Mammary epithelial cell (primary cell): ENCODE data around the gene CDH13.

Source experiments
- EZH2 ChIP-seq: IDR thresholded peaks from 2 replicates; pipeline ENCODE4 v1.6.1; 2012; ENCODE audit warnings: low read length, inconsistent platforms, borderline replicate concordance
- TF ChIP-seq, protein P1 (sequence below), 2 donors: IDR thresholded peaks in 1 of 2; conservative IDR thresholded peaks in 1 of 2; 2 replicates each; pipeline ENCODE4 v1.5.1; 2011 to 2012; ENCODE audit warnings: inconsistent platforms in 2 of 2, low read length in 2 of 2, mild to moderate bottlenecking in 2 of 2, control low read depth in 1 of 2, low read depth in 1 of 2; ENCODE audit not compliant: insufficient read depth in 1 of 2; ENCODE audit errors: extremely low read depth in 1 of 2

DNA sequence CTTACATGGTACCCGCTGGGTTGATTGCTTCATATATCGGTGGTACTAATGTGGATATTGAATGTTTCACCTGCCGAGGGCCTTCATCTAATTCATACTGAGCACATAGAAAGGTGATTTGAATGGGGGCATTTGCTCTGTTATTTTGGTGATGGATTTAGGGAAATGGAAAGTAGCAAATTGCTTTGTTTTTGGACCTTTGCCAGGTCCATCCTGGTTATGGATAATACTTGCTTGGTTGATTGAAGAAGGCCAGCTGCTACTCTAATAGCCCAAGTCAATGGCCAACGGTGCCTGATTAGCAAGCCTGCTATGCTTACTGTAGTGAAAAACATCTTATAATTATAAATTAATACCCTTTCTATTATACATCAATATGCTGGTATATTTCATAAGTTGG lies 253.6 kb downstream of the CDH13 start:
- TF ChIP-seq, protein P1, sequence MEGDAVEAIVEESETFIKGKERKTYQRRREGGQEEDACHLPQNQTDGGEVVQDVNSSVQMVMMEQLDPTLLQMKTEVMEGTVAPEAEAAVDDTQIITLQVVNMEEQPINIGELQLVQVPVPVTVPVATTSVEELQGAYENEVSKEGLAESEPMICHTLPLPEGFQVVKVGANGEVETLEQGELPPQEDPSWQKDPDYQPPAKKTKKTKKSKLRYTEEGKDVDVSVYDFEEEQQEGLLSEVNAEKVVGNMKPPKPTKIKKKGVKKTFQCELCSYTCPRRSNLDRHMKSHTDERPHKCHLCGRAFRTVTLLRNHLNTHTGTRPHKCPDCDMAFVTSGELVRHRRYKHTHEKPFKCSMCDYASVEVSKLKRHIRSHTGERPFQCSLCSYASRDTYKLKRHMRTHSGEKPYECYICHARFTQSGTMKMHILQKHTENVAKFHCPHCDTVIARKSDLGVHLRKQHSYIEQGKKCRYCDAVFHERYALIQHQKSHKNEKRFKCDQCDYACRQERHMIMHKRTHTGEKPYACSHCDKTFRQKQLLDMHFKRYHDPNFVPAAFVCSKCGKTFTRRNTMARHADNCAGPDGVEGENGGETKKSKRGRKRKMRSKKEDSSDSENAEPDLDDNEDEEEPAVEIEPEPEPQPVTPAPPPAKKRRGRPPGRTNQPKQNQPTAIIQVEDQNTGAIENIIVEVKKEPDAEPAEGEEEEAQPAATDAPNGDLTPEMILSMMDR (conservative IDR thresholded peaks at IDR 0.05 in 1 of 2, IDR thresholded peaks at IDR 0.05 in 1 of 2; ENCODE audit: extremely low read depth in 1 of 2, insufficient read depth in 1 of 2, low read depth in 1 of 2, low read length in 2 of 2) = no peak
- no peak for TF ChIP-seq EZH2
